ENCODE measurements around the gene NFKB2. TPM values are rescaled to one million over a fixed set of nuclear protein-coding genes. Genes with fewer than 3 reads are reported as not detected.
A peak's percentile ranks its signal among the peaks of the same experiment; 100 is the strongest.

Gene NFKB2
- total and polyA plus RNA-seq, 2 of the 4 experiments (the other 2 are of a cell fraction) = 16.1 to 32.3 TPM

DNA sequence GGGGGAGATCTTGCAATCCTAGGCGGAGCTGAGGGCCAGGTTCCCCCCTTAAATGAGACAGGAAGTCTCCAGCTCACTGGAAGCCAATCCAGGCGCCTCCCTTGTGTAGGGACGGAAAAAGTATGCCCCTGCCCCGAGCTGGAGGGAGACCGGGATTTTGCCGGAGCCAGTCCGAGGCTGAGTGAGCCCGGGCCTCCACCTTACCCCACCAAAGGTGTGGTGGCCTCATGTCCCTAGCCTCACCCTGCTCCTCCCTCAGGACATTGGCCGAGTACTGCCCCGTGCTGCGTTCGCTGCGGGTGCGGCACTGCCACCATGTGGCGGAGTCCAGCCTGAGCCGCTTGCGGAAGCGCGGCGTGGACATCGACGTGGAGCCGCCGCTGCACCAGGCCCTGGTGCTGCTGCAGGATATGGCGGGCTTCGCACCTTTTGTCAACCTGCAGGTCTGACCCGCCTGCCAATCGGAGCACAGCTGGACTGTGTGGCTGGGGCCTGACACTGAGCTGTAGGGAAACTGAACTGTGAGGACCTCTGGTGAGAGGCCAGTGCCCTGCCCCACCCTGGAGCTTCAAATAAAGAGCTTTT, 27.1 kb downstream of the NFKB2 start (continued):
- TF ChIP-seq, protein P1, sequence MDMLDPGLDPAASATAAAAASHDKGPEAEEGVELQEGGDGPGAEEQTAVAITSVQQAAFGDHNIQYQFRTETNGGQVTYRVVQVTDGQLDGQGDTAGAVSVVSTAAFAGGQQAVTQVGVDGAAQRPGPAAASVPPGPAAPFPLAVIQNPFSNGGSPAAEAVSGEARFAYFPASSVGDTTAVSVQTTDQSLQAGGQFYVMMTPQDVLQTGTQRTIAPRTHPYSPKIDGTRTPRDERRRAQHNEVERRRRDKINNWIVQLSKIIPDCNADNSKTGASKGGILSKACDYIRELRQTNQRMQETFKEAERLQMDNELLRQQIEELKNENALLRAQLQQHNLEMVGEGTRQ (IDR thresholded peaks at IDR 0.05; ENCODE audit: low read depth, low read length) = peak; percentile 77; the same call in 1 of the 2 replicates

DNA sequence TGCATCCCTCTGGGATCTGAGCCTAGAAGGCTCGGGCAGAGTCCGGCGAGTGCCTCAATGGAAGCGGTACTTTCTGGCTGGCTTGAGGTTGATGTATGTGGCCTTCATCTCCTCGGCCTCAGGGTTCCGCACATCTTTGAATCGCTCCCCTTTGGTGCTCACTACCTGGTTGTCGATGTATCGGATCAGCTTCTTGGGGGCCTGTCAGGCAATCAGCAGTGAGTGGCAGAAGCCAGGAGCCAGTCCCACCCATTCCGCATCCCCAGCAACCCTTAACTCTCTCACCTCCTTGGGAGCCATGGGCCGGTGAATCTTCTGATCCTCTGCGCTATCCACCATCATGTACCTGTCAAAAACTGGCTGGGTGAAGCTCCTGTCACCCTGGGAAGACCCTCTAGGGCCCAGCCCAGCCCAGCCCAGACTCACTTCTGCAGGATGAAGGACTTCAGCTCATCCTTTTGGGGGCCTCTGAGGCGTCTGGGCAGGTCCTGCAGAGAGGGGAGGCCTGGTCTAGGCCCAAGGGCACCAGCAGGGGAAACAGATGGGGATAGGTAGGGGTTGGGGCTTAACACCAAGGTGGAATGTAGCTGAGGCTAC, 28.0 kb downstream of the NFKB2 start:
- intact Hi-C loops (cut with micrococcal nuclease) (no loop called here), in situ Hi-C loops (cut with MboI; ENCODE audit: low sequenced_read_pairs) (no loop called here), dilution Hi-C loops (cut with HindIII; ENCODE audit: low sequenced_read_pairs, unreplicated experiment) (no loop called here)
- 100% methylated on average over 6 of the region's 13 CpGs; no CpG with 5 or more reads in 1 of the 2 experiments for WGBS, 2 experiments (ENCODE audit: extremely low coverage in 2 of 2, insufficient read length in 1 of 2)
- Histone ChIP-seq H3K27ac (ENCODE audit: insufficient read depth, low read length) (no peak overlapping the region), H3K27me3 (ENCODE audit: control insufficient read depth, insufficient read depth, low read length) (peaks cover 5% of the 10 kb centered on the region; the same call in 1 of the 2 replicates), H2AK9ac (replicated peaks; ENCODE audit: low read depth, low read length, poor library complexity) (no peak overlapping the region), H3K4me3 (ENCODE audit: insufficient read depth, low read depth, low read length) (no peak overlapping the region), H3K56ac (ENCODE audit: extremely low read depth, insufficient read depth, low read length) (no peak overlapping the region), H3K23ac (ENCODE audit: low read depth, low read length) (no peak overlapping the region), H3K9me1 (ENCODE audit: insufficient read depth, low read length) (peaks cover 13% of the 10 kb centered on the region; the same call in 1 of the 2 replicates), H3K4me1 (ENCODE audit: control insufficient read depth, insufficient read depth, low read length) (peaks cover 11% of the 10 kb centered on the region), H3K4ac (ENCODE audit: low read depth, low read length) (no peak overlapping the region), H2AFZ (replicated peaks; ENCODE audit: low read length, poor library complexity) (no peak overlapping the region), H3K9ac (ENCODE audit: low read depth, low read length) (no peak overlapping the region), H3K9me3 (ENCODE audit: control insufficient read depth, insufficient read depth, low read length) (no peaks in the 10 kb centered on the region), H2BK5ac (ENCODE audit: low read depth, low read length, poor library complexity, severe bottlenecking) (no peak overlapping the region), H4K8ac (ENCODE audit: low read depth in 2 of 2, low read length in 2 of 2) (no peak overlapping the region), H2BK20ac (ENCODE audit: low read depth, low read length) (no peak overlapping the region), H3K36me3 (ENCODE audit: control insufficient read depth, insufficient read depth, low read length) (peaks cover 6% of the 10 kb centered on the region; the same call in 1 of the 2 replicates), H4K91ac (ENCODE audit: insufficient read depth, low read depth, low read length) (no peak overlapping the region), H2BK120ac (ENCODE audit: low read depth, low read length) (no peak overlapping the region), H2AK5ac (ENCODE audit: low read depth, low read length) (no peak overlapping the region), H4K20me1 (ENCODE audit: insufficient read depth, low read length) (no peaks in the 10 kb centered on the region), H4K5ac (ENCODE audit: low read depth, low read length) (no peak overlapping the region), H3K79me1 (ENCODE audit: low read depth in 1 of 2, low read length in 2 of 2) (peaks cover 2 to 43% of the 10 kb centered on the region in 2 experiments; a peak in 3 of 4 replicates), H3K14ac (replicated peaks; ENCODE audit: low read depth, low read length) (no peak overlapping the region), H2BK15ac (ENCODE audit: low read depth, low read length) (no peak overlapping the region), H3K18ac (ENCODE audit: low read depth, low read length) (no peak overlapping the region), H3K4me2 (ENCODE audit: low read depth, low read length) (no peak overlapping the region)
- TF ChIP-seq, protein P2, sequence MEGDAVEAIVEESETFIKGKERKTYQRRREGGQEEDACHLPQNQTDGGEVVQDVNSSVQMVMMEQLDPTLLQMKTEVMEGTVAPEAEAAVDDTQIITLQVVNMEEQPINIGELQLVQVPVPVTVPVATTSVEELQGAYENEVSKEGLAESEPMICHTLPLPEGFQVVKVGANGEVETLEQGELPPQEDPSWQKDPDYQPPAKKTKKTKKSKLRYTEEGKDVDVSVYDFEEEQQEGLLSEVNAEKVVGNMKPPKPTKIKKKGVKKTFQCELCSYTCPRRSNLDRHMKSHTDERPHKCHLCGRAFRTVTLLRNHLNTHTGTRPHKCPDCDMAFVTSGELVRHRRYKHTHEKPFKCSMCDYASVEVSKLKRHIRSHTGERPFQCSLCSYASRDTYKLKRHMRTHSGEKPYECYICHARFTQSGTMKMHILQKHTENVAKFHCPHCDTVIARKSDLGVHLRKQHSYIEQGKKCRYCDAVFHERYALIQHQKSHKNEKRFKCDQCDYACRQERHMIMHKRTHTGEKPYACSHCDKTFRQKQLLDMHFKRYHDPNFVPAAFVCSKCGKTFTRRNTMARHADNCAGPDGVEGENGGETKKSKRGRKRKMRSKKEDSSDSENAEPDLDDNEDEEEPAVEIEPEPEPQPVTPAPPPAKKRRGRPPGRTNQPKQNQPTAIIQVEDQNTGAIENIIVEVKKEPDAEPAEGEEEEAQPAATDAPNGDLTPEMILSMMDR (conservative IDR thresholded peaks at IDR 0.05; ENCODE audit: low read depth, low read length) = no peak
- TF ChIP-seq NFE2L2 (IDR thresholded peaks at IDR 0.05; ENCODE audit: low read depth, low read length) (no peak), SMC3 (IDR thresholded peaks at IDR 0.05; ENCODE audit: low read depth, low read length) (no peak), CHD1 (IDR thresholded peaks at IDR 0.05; ENCODE audit: low read depth, low read length) (no peak), MAZ (IDR thresholded peaks at IDR 0.05; ENCODE audit: borderline replicate concordance, low read depth, low read length) (no peak), RCOR1 (IDR thresholded peaks at IDR 0.05; ENCODE audit: insufficient replicate concordance, low read length) (no peak), MXI1 (IDR thresholded peaks at IDR 0.05; ENCODE audit: borderline replicate concordance, low read depth, low read length) (no peak), RFX5 (IDR thresholded peaks at IDR 0.05; ENCODE audit: low read depth, low read length) (no peak), FOS (IDR thresholded peaks at IDR 0.05; ENCODE audit: low read depth, low read length) (no peak)
- DNase-seq (no peak), ATAC-seq (ENCODE audit: low read depth) (no peak)
- BruUV-seq (replicated peaks) = TSS peak; percentile 89
- ChIA-PET POLR2A (ENCODE audit: unreplicated experiment) (no interaction called here), CTCF (interaction anchor here (0.9 to 2.1 kb wide), 4 partner anchors 14 to 194 kb away, joined by 3 to 6 read pairs (median 5); partner anchors contain the start of gene NFKB2)

All from IMR-90 (cell line).